HepG2 (cell line): ENCODE measurements around the gene AUP1. TPM values are rescaled to one million over a fixed set of nuclear protein-coding genes. Genes with fewer than 3 reads are reported as not detected.
A peak's percentile ranks its signal among the peaks of the same experiment; 100 is the strongest.

ENCODE experiments used
- ATAC-seq: fragments of 200-7000 bp; cut with Tn5 transposase; 3 replicates; pipeline ENCODE4 v1.9.1; 2020; ENCODE audit warnings: mild to moderate bottlenecking, moderate library complexity
- BruUV-seq: library from RNA; stranded (reverse); fragments of 400-500 nt; replicated peaks from 2 replicates; lab custom pipeline; 2021; lab: Mats Ljungman, UMichigan
- CTCF ChIA-PET: fragments of 300-600 bp; formaldehyde crosslinking; extraction: SDS; loops from one replicate; lab custom pipeline; 2021; ENCODE audit warnings: low total read pairs, inconsistent platforms, low intra/inter-chr PET ratio; lab: Yijun Ruan, JAX
- POLR2A ChIA-PET: fragments of 350-600 bp; sonication (Branson Sonifier 250); formaldehyde crosslinking; loops from one replicate; lab custom pipeline; 2020; ENCODE audit warnings: antibody characterized with exemption, inconsistent platforms; lab: Yijun Ruan, JAX
- DNase-seq: peaks from one replicate; pipeline ENCODE4 v3.0.0-alpha.2; 2015; ENCODE audit warnings: low spot score
- FAIRE-seq: peaks from 3 replicates; lab custom pipeline; 2011; peaks lifted over from hg19 to GRCh38; lab: Jason Lieb, UNC
- H2AFZ ChIP-seq: one replicate; pipeline ENCODE4 v1.6.1; 2011; ENCODE audit warnings: low read length, inconsistent platforms
- H3K27ac ChIP-seq: fragments of 300-600 bp; 3 replicates; pipeline ENCODE4 v1.8.0; 2011; ENCODE audit warnings: mixed run types, mild to moderate bottlenecking, mixed read lengths, low read length, inconsistent platforms; ENCODE audit not compliant: insufficient read depth; ENCODE audit errors: extremely low read length
- H3K27me3 ChIP-seq, 2 experiments: fragments of 200-600 bp in 1 of 2; 2 replicates in 1 of 2; 3 replicates in 1 of 2; pipeline versions ENCODE4 v1.6.0 to v1.8.0; 2011; ENCODE audit warnings: low read length in 2 of 2, mild to moderate bottlenecking in 2 of 2, moderate library complexity in 2 of 2, inconsistent platforms in 1 of 2; ENCODE audit not compliant: insufficient read depth in 2 of 2, control insufficient read depth in 1 of 2
- H3K36me3 ChIP-seq, 2 experiments: fragments of 200-600 bp in 1 of 2; replicated peaks in 1 of 2; 2 replicates in 1 of 2; 3 replicates in 1 of 2; pipeline versions ENCODE4 v1.5.1 to v1.8.0; 2011; ENCODE audit warnings: low read length in 2 of 2, inconsistent platforms in 1 of 2; ENCODE audit not compliant: insufficient read depth in 2 of 2, control insufficient read depth in 1 of 2
- H3K4me1 ChIP-seq: 2 replicates; pipeline ENCODE4 v1.5.1; 2012; ENCODE audit warnings: low read length, inconsistent platforms; ENCODE audit not compliant: insufficient read depth
- H3K4me2 ChIP-seq: 2 replicates; pipeline ENCODE4 v1.6.0; 2011; ENCODE audit warnings: low read depth, low read length, inconsistent platforms
- H3K4me3 ChIP-seq, 3 experiments: fragments of 200-600 bp in 1 of 3; sonication (generic), shearing (Covaris generic) in 1 of 3; replicated peaks in 1 of 3; 2 replicates each; pipeline ENCODE4 v1.5.1; 2011 to 2016; ENCODE audit warnings: low read length in 3 of 3, inconsistent platforms in 2 of 3, low read depth in 2 of 3, mild to moderate bottlenecking in 2 of 3, control low read depth in 1 of 3, mixed read lengths in 1 of 3; ENCODE audit not compliant: insufficient read depth in 1 of 3
- H3K79me2 ChIP-seq: one replicate; pipeline ENCODE4 v1.6.1; 2011; ENCODE audit warnings: low read length, inconsistent platforms; ENCODE audit not compliant: insufficient read depth
- H3K9ac ChIP-seq: 2 replicates; pipeline ENCODE4 v1.6.0; 2011; ENCODE audit warnings: mild to moderate bottlenecking, low read depth, low read length, inconsistent platforms; ENCODE audit not compliant: insufficient read depth
- H3K9me3 ChIP-seq: 2 replicates; pipeline ENCODE4 v1.5.1; 2012; ENCODE audit warnings: mild to moderate bottlenecking, low read length
- H4K20me1 ChIP-seq: 2 replicates; pipeline ENCODE4 v1.6.0; 2011; ENCODE audit warnings: inconsistent platforms, mild to moderate bottlenecking, low read length, moderate library complexity; ENCODE audit not compliant: insufficient read depth
- BRD4 ChIP-seq: sonication (generic); formaldehyde crosslinking; IDR thresholded peaks from 2 replicates; pipeline ENCODE4 v1.4.0; 2020; ENCODE audit warnings: missing genetic modification reagents
- ELF3 ChIP-seq: IDR thresholded peaks from 2 replicates; pipeline ENCODE4 v1.6.1; 2016; ENCODE audit warnings: missing genetic modification reagents, missing compliant biosample characterization
- FOXA1 ChIP-seq, 2 experiments: fragments of 450-650 bp in 1 of 2; sonication (generic) in 1 of 2; formaldehyde crosslinking in 1 of 2; IDR thresholded peaks; 2 replicates each; pipeline versions ENCODE4 v1.4.0 to v1.6.1; 2016 to 2020; ENCODE audit warnings: missing genetic modification reagents in 1 of 2
- GLI4 ChIP-seq: sonication (generic); formaldehyde crosslinking; IDR thresholded peaks from 2 replicates; pipeline ENCODE4 v1.5.1; 2020; ENCODE audit warnings: missing genetic modification reagents, mild to moderate bottlenecking, moderate library complexity, borderline replicate concordance
- HNRNPL ChIP-seq: fragments of 200-400 bp; formaldehyde crosslinking; IDR thresholded peaks from 2 replicates; pipeline ENCODE4 v1.6.1; 2017; ENCODE audit warnings: mild to moderate bottlenecking, low read depth, low read length
- JUNB ChIP-seq: sonication (generic); formaldehyde crosslinking; IDR thresholded peaks from 2 replicates; pipeline ENCODE4 v1.8.0; 2022; ENCODE audit warnings: missing genetic modification reagents, mild to moderate bottlenecking, borderline replicate concordance
- MAFK ChIP-seq, 2 experiments: IDR thresholded peaks in 1 of 2; conservative IDR thresholded peaks in 1 of 2; 2 replicates each; pipeline ENCODE4 v1.6.1; 2011; ENCODE audit warnings: improper control_type of control experiment in 2 of 2, low read length in 2 of 2
- PHF21A ChIP-seq: sonication (generic); formaldehyde crosslinking; IDR thresholded peaks from 2 replicates; pipeline ENCODE4 v1.5.0; 2020; ENCODE audit warnings: mild to moderate bottlenecking, missing genetic modification reagents
- RAD21 ChIP-seq: fragments of 450-650 bp; formaldehyde crosslinking; IDR thresholded peaks from 2 replicates; pipeline ENCODE4 v1.5.0; 2020; ENCODE audit warnings: mild to moderate bottlenecking
- SAP130 ChIP-seq: IDR thresholded peaks from 2 replicates; pipeline ENCODE4 v1.6.1; 2016; ENCODE audit warnings: low read depth
- SMC3 ChIP-seq: IDR thresholded peaks from 2 replicates; pipeline ENCODE4 v1.6.1; 2011; ENCODE audit warnings: low read length, improper control_type of control experiment
- SP5 ChIP-seq: IDR thresholded peaks from 2 replicates; pipeline ENCODE4 v1.6.1; 2016; ENCODE audit warnings: low read depth, borderline replicate concordance
- STAG1 ChIP-seq: sonication (generic); formaldehyde crosslinking; IDR thresholded peaks from 2 replicates; pipeline ENCODE4 v1.4.0; 2020; ENCODE audit warnings: missing genetic modification reagents
- YEATS2 ChIP-seq: sonication (generic); formaldehyde crosslinking; IDR thresholded peaks from 2 replicates; pipeline ENCODE4 v1.4.0; 2020; ENCODE audit warnings: missing genetic modification reagents, borderline replicate concordance
- ZNF292 ChIP-seq: sonication (generic); formaldehyde crosslinking; IDR thresholded peaks from 2 replicates; pipeline ENCODE4 v1.8.1; 2022; ENCODE audit warnings: mild to moderate bottlenecking, low read depth, missing genetic modification reagents, borderline replicate concordance
- ZNF567 ChIP-seq: sonication (generic); formaldehyde crosslinking; IDR thresholded peaks from 2 replicates; pipeline ENCODE4 v1.8.1; 2023; ENCODE audit warnings: mild to moderate bottlenecking, missing genetic modification reagents, borderline replicate concordance
- ZNF570 ChIP-seq: sonication (generic); formaldehyde crosslinking; IDR thresholded peaks from 2 replicates; pipeline ENCODE4 v1.4.0; 2020; ENCODE audit warnings: mild to moderate bottlenecking, missing genetic modification reagents, borderline replicate concordance
- ZNF766 ChIP-seq: sonication (generic); formaldehyde crosslinking; IDR thresholded peaks from 2 replicates; pipeline ENCODE4 v1.5.0; 2020; ENCODE audit warnings: missing genetic modification reagents, borderline replicate concordance
- ZSCAN30 ChIP-seq: sonication (generic); formaldehyde crosslinking; IDR thresholded peaks from 2 replicates; pipeline ENCODE4 v1.5.0; 2020; ENCODE audit warnings: mild to moderate bottlenecking, missing genetic modification reagents
- WGBS: methylation state at CpG from one replicate; pipeline ENCODE4 v1.1.6; 2017; ENCODE audit warnings: low lambda C conversion rate; 5-methylcytosine and 5-hydroxymethylcytosine counted together
- in situ Hi-C: cut with HindIII; loops from 2 replicates; pipeline ENCODE4 v1.10.0; 2017; ENCODE audit warnings: low pct_unique_long_range_greater_than_20kb; ENCODE audit not compliant: extremely low pct_ligation_motif_present
- intact Hi-C: fragments of 100-400 bp; cut with micrococcal nuclease; formaldehyde crosslinking; loops from one replicate; pipeline ENCODE4 v1.10.0; 2022; ENCODE audit not compliant: unreplicated experiment
- polyA plus RNA-seq, 8 experiments: library from polyadenylated mRNA; depleted of rRNA in 3 of 8; stranded (reverse) in 7 of 8; unstranded in 1 of 8; fragments of >200 nt; fragmentation: Illumina TruSeq in 4 of 8; extraction: Trizol in 4 of 8; gene quantifications; 2 replicates each; pipeline versions ENCODE4 v1.2.1 to v1.2.3, GENCODE V29; 2011 to 2016; ENCODE audit warnings: low read depth in 4 of 8, missing spikeins in 1 of 8, mixed read lengths in 1 of 8; ENCODE audit not compliant: insufficient read depth in 1 of 8
- total RNA-seq, 5 experiments: library from RNA; depleted of rRNA; stranded (reverse); fragments of >200 nt; fragmentation: Illumina TruSeq; extraction: Trizol; gene quantifications; 2 replicates each; pipeline ENCODE4 v1.2.3, GENCODE V29; 2016; ENCODE audit warnings: low read depth in 1 of 5
- TF ChIP-seq, protein P1 (sequence below), 2 experiments: fragments of 450-650 bp in 1 of 2; sonication (generic) in 1 of 2; formaldehyde crosslinking; IDR thresholded peaks; 2 replicates each; pipeline versions ENCODE4 v1.5.0 to v1.8.0; 2020 to 2022; ENCODE audit warnings: mild to moderate bottlenecking in 1 of 2, missing genetic modification reagents in 1 of 2
- TF ChIP-seq, protein P2 (sequence below): sonication (generic); formaldehyde crosslinking; IDR thresholded peaks from 2 replicates; pipeline ENCODE4 v1.4.0; 2020; ENCODE audit warnings: missing genetic modification reagents
- TF ChIP-seq, protein P3 (sequence below): IDR thresholded peaks from 2 replicates; pipeline ENCODE4 v1.6.1; 2016; ENCODE audit warnings: control low read depth

The AUP1 gene
- total and polyA plus RNA-seq, 2 of the 13 experiments (the other 11 are each of a cell fraction or from before 2014, with no cell fraction given) = 174 to 267 TPM

DNA sequence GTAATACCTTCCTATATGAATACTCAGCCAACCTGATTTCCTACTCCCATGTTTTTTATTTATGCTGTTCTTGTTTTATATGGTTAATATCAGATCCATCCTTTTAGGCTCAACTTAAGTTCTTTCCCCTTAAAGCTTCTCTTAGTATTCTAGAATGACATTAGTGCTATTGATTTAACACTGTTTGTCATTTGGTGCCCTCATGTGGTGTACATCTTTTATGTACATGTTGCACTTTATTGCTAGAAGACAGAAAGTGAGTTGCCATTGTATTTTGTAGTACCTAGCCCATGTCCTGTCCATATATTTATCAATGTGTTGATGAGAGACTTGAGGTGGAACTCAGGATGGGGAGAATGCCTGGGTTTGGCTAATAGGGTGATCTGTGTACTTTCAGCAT is 2.7 kb upstream of the AUP1 start (continued):
- no peak for TF ChIP-seq HNRNPL
- peak; percentile 18; the same call in 1 of the 2 replicates for TF ChIP-seq ELF3 (CRISPR knock-in tag)
- peak; percentile 76 for TF ChIP-seq SMC3
- TF ChIP-seq RAD21 (CRISPR knock-in tag) = peak; percentile 59; the same call in 1 of the 2 replicates
- TF ChIP-seq MAFK (conservative IDR thresholded peaks at IDR 0.05 in 1 of 2, IDR thresholded peaks at IDR 0.05 in 1 of 2; ENCODE audit: low read length in 2 of 2) = peak; percentile 73 to 77
- TF ChIP-seq, protein P1, sequence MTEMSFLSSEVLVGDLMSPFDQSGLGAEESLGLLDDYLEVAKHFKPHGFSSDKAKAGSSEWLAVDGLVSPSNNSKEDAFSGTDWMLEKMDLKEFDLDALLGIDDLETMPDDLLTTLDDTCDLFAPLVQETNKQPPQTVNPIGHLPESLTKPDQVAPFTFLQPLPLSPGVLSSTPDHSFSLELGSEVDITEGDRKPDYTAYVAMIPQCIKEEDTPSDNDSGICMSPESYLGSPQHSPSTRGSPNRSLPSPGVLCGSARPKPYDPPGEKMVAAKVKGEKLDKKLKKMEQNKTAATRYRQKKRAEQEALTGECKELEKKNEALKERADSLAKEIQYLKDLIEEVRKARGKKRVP (CRISPR knock-in tag; IDR thresholded peaks at IDR 0.05) = 0 out of 4 replicates have a peak, but pooled peaks of 1 of the 2 experiments have one; percentile 34
- no peak for TF ChIP-seq BRD4
- peak; percentile 40; the same call in 1 of the 2 replicates for TF ChIP-seq SAP130
- TF ChIP-seq SP5 = no peak
- no peak for TF ChIP-seq FOXA1 (IDR thresholded peaks at IDR 0.05)
- TF ChIP-seq FOXA1 (CRISPR knock-in tag; IDR thresholded peaks at IDR 0.05) = peak; percentile 64
- TF ChIP-seq STAG1 = peak; percentile 90

DNA sequence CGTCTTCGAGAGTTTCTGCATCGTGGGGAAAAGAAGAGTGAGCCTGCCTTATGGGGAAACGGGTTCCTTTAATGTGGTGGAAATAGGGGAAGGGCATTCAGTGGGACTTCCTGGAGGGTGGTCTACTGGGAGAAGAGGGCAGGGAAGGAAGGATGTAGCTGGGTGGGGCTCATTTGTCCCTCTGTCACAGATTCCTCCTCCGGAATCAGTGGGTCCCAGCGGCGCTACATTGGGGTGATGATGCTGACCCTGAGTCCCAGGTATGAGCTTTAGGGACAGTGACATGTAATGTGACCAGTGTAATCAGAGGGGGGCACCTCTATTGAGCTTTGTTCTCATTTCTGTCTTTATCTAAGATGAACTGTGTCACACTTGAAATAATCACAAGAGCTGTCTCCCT is 2.2 kb upstream of the AUP1 start:
- Histone ChIP-seq H3K27me3 (peaks cover 4 to 9% of the 10 kb centered on the region in 2 experiments; a peak in 3 of 5 replicates), H4K20me1 (no peaks in the 10 kb centered on the region), H3K4me2 (no peak overlapping the region), H3K9ac (no peak overlapping the region), H3K27ac (no peak overlapping the region), H3K4me1 (peaks cover 38% of the 10 kb centered on the region), H3K4me3 (no peak overlapping the region), H3K79me2 (peaks cover 30% of the 10 kb centered on the region), H2AFZ (no peak overlapping the region), H3K36me3 (peaks cover 15 to 29% of the 10 kb centered on the region in 2 experiments), H3K9me3 (no peaks in the 10 kb centered on the region)
- BruUV-seq = no TSS peak
- DNase-seq = no peak
- WGBS = 99% methylated on average over 7 of the region's 7 CpGs
- intact Hi-C loops (loop anchor here (1.0 kb wide), 1 partner anchor 198 kb away; no protein-coding TSS in a partner anchor), in situ Hi-C loops (no loop called here)
- no peak for TF ChIP-seq ZNF570 (CRISPR knock-in tag)
- TF ChIP-seq JUNB = no peak
- no peak for TF ChIP-seq ZNF766 (CRISPR knock-in tag)
- TF ChIP-seq ZSCAN30 (CRISPR knock-in tag) = no peak
- TF ChIP-seq ZNF567 = no peak
- no peak for TF ChIP-seq GLI4 (CRISPR knock-in tag)
- TF ChIP-seq YEATS2 (CRISPR knock-in tag) = no peak
- TF ChIP-seq, protein P2, sequence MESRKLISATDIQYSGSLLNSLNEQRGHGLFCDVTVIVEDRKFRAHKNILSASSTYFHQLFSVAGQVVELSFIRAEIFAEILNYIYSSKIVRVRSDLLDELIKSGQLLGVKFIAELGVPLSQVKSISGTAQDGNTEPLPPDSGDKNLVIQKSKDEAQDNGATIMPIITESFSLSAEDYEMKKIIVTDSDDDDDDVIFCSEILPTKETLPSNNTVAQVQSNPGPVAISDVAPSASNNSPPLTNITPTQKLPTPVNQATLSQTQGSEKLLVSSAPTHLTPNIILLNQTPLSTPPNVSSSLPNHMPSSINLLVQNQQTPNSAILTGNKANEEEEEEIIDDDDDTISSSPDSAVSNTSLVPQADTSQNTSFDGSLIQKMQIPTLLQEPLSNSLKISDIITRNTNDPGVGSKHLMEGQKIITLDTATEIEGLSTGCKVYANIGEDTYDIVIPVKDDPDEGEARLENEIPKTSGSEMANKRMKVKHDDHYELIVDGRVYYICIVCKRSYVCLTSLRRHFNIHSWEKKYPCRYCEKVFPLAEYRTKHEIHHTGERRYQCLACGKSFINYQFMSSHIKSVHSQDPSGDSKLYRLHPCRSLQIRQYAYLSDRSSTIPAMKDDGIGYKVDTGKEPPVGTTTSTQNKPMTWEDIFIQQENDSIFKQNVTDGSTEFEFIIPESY = no peak
- TF ChIP-seq, protein P3, sequence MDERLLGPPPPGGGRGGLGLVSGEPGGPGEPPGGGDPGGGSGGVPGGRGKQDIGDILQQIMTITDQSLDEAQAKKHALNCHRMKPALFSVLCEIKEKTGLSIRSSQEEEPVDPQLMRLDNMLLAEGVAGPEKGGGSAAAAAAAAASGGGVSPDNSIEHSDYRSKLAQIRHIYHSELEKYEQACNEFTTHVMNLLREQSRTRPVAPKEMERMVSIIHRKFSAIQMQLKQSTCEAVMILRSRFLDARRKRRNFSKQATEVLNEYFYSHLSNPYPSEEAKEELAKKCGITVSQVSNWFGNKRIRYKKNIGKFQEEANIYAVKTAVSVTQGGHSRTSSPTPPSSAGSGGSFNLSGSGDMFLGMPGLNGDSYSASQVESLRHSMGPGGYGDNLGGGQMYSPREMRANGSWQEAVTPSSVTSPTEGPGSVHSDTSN (CRISPR knock-in tag) = no peak
- TF ChIP-seq ZNF292 (CRISPR knock-in tag) = no peak
- TF ChIP-seq PHF21A (CRISPR knock-in tag) = no peak
- POLR2A ChIA-PET = interaction anchor here (0.7 to 5.9 kb wide), 6 partner anchors 23 to 74 kb away, joined by 3 to 76 read pairs (median 12); partner anchors contain the start of genes CCDC142, LBX2, PCGF1 and TTC31
- ATAC-seq = no peak
- no peak for FAIRE-seq
- CTCF ChIA-PET = interaction anchor here (1.2 to 2.4 kb wide), 5 partner anchors 25 to 282 kb away, joined by 4 to 19 read pairs (median 5); partner anchors contain the start of genes CCDC142, PCGF1 and TTC31
